ENCODE results near the gene MRTFB. TPM values are rescaled to one million over a fixed set of nuclear protein-coding genes. Genes with fewer than 3 reads are reported as not detected.

The MRTFB gene
- total RNA-seq, 1 donor from 2014 or later = 53.8 TPM

DNA sequence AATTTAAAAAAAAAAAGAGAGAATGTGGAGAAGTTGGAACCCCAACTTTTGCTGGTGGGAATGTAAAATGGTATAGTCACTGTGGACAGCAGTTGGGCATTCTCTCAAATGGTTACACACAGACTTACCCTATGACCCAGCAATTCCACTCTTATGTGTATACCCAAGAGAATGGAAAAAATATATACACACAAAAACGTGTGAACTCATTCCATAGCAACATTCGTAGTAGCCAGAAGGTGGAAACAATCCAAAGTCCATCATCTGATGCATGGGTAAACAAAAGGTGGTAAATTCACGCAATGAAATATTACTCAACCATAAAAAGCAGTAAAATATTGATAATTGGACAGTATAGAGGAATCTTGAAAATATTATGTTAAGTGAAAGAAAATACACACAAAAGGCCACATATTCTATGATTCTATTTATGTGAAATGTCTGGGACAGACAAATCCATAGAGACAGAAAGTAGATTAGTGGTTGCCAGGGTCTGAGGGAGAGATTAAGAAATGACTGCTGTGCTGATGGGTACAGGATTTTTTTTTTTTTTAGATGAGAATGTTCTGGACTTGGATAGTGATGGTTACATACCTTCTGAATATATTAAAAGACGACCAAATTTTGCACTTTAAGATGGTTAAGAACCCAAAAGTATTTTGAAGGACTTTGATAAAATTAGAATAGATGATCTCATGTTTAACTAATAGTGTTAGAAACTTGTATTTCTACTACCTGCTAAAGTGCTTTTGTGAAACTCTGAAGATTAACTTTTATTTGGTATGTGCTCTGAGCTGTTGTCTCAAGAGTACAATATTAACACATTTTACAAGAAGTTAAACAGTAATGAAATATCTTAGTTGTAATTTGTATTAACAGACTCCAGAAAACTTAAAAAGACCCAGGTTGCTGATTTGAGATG, 60.9 kb downstream of the MRTFB start:
- DNase-seq (ENCODE audit: low spot score) = no peak

DNA sequence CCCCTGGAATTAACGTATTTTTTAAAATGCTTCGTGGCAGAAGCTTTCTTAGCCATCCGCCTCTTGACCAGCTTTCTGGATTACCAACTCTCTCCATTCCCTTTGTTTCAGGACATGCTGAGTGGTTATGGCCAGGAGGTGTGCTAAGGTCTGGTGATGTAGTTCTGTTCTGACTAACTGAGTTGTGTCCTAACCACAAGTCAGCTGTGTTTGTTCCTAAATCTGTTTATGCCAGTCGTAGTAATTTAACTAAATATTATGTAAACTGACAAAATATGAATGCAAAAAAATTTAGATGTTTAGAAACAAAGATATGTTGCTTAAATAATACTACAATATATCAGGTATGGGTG, 61.6 kb downstream of the MRTFB start:
- DNase-seq (ENCODE audit: low spot score) = no peak

DNA sequence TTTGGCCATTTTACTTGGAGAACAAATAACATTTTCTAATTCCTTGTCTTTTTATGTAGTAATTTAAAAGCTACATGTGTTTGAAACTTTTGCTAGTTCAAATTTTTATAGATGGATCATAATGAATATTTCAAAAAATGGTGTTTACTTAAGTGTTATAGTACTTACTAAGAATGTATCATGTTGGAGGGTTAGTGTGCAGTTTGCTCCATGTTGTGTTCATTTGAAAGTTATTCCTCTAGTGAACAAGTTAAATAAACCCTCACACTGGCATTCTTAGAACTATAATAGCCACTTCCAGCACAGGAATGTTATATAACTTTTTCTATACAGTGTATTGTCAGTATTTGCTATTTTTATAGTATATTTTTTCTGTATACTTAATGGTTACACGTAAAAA, 62.8 kb downstream of the MRTFB start:
- no peak for DNase-seq (ENCODE audit: low spot score)

DNA sequence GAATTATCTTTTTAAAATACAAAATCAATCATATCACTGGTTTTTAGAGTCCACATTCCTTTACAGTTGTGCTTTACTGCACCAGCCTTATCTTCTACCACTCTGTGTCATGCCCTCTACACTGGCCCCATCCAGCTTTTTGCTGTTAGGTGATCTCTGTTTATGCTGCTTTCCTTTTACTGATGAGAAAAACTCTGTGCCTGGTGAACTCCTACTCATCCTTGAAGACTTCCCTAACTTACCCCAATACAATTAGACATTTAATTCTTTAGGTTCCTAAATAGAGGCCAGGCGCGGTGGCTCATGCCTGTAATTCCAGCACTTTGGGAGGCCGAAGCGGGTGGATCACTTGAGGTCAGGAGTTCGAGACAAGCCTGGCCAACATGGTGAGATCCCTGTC, 64.6 kb downstream of the MRTFB start:
- DNase-seq (ENCODE audit: low spot score) = no peak

DNA sequence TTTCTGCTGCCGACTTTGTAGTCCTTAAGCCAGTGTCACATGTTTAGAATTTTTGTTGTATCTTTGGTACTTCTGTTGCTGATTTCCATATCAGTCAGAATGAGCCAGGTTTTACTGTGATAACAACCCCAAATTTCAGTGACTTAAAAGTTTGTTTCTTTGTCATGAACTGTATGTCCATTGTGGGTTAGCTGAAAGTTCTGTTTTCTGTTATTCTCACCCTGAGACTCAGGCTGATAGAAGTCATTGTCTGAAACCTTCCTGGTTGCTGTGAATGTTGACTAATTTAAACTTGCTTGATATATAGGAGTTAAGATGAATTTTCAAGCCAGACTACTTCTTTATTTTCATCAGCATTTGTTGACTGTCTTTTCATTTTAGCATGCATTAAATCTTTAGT, 68.8 kb downstream of the MRTFB start:
- DNase-seq (ENCODE audit: low spot score) = no peak

DNA sequence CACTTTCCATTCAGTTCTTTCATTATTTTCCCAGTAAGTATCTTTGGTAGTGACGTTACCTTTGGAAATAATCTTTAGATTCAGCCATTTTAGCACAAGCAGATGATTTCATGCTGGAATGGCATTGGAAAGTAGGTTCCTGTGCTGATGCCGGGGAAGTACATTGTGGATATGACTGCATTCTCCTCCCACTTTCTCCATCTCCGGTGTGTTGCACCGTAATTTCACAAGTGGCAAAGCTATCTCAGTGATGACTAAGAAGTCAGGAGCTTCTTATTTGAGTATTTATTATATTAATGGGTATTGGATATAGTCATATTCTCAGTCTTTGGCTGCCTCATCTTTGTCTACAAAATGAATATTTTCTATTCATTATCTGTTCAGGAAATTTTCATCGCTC, 69.8 kb downstream of the MRTFB start:
- no peak for DNase-seq (ENCODE audit: low spot score)

DNA sequence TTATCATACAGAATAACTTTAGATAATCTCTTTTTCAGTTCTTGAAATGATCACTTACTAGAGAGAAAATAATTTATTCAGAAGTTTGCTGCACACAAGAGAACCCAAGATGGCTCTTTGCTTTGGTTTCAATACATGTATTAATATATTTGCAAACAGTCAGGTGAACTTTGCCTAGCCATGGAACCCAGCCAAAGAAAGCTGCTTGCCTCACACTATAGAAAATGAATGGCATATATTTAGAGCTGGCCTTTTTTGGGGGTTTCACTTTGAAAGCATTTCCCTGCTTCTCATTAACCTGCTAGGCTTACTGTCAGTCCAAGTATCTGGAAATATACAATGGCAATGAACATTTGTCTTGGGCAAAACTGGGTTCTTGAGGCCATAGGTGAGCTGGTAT, 75.3 kb downstream of the MRTFB start:
- no peak for DNase-seq (ENCODE audit: low spot score)

DNA sequence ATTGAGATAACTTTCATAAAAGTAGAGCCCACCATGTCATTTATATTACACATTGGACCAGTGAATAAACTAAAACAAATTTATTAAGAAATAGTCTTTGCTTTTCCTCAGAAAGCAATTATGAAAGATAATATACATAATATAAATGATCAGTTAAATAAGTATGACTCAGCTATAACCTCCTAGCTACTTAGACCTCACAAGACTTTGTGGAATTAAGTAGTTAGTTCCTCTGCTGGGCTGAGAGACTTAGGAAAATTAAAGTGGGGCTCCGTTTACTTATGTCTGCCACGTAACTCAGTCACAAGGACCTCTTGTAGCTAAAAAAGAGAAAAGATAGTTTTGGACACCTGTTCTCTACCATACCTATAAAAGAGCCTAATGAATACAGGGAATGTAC, 76.9 kb downstream of the MRTFB start:
- no peak for DNase-seq (ENCODE audit: low spot score)

DNA sequence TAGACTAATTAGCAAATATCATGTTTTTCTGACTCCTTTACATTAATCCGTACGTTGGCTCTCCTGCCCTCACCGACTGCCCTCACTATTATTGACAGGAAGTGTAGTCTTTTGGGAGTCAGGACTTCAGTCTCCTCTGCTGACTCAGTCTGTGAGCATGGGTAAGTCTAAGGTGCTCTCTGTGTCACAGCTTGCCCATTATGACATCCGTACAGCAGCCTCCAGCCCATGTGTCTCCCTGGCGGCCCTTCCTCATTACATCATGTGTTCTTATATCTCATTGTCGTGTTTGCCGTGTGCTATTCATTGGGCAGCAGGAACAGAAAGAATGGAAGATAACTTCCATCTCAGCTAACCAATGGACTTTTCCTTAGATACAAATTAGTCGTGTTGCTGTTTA, 77.5 kb downstream of the MRTFB start:
- DNase-seq (ENCODE audit: low spot score) = no peak

DNA sequence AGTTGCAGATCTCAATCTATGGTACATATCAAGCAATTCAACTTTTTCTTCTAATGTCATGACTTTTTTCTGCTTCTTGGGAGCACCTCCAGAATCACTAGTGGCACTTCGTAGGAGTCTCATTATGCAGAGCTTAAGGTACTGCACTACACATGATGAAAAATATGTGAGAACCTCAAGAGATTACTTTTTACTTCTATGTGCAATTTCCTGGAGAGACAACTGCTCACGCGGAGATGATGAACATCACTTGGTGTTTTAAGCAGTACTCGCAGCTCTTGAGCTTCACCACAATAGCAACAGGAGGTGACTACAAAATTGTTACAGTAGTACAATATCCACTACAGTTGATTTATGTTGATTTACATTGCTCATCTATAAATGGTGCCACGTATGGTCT, 79.7 kb downstream of the MRTFB start:
- no peak for DNase-seq (ENCODE audit: low spot score)

DNA sequence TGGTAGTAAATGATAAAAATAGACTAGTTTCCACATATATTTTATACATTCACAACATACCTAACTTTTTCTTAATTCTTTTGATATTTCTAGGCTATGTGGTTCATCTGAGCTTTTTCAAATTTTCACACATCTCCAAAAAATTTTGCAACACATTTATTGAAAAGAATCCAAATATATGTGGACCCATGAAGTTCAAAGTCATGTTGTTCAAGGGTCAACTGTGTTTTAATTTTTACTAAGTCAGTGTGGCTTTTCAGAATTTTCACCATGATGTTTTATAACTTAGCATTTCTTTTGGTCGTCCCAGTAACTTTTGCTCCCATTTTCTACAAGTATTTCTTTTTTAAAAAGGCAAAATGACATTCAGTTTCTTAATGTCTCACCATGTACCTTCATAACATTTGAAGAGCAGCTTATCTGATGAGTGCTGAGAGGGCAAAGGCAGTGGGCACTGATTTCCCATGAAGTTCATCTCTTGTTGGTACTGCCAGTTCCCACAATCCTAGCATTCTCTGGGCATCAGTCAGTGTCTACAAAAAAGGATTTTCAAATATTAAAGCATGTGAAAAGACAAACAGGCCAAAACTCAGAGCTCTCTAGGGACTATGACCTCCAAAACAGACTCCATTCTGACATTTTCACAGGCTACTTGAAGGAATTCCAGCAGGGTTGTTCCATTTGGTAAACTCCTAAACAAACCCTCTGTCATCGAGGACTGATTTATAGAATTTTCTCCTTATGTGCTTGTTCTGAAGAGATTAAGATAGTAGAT, 80.3 kb downstream of the MRTFB start:
- DNase-seq (ENCODE audit: low spot score) = no peak

DNA sequence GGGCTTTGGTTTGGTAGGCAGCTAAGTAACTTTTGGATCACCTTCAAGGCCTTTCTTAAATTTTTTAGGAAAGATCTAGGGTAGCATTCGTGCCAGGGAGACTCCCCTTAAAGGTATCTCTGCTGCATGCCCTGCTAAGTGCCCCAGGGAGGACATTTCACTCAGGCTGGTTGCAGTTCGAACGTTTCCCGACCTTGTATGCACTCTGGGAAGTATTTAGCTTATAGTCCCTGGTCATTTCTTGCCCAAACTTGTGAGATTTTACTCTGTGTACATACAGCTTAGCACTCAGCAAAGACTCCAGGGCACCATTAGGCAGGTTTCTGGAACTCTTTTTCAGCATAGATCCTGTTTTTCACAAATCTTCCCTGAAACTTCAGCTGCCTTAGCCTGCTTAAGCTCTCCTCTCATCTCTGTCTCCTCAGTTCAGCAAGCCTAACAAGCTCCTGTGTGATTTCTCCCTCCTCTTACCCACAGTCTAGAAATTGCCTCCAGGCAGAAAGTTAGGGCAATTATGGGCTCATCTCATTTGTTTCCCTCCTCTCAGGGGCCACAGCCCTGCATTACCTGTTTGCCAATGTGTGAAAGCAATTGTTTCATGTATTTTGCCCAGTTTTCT, 84.6 kb downstream of the MRTFB start:
- DNase-seq (ENCODE audit: low spot score) = no peak

DNA sequence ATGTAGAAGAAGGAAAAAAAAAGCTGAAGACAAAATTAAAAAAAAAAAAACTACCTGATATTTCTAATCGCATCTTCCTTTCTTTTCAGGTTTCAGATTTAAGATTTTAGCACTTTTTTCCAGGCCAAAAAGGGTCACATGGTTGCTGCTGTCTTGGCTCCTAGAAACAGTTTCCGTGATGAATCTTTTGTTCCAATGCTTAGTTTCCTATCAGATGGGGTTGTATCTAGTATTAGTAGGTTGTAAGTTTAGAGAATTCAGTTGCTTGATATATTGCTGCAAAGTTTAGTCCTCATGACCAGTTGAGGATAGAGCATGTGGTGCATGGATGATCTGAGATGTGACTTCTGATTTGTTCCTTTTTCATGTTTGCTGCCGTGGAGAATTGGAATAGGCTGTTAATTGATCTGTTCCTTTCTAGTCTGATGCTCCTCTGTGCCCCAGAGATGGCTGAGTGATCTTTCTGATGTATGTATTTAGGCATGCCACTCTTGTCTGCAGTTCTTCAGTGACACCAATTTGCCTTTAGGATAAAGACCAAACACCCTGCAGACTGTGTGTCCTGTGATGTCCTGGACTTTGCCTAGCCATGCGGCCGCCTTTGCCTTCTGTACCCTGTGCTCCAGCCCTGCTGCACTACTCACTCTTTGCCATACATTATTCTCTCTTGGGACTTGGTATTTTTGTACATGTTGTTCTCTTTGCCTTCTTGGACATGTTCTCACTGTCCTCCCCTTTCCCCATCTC, 94.0 kb downstream of the MRTFB start:
- DNase-seq (ENCODE audit: low spot score) = no peak

DNA sequence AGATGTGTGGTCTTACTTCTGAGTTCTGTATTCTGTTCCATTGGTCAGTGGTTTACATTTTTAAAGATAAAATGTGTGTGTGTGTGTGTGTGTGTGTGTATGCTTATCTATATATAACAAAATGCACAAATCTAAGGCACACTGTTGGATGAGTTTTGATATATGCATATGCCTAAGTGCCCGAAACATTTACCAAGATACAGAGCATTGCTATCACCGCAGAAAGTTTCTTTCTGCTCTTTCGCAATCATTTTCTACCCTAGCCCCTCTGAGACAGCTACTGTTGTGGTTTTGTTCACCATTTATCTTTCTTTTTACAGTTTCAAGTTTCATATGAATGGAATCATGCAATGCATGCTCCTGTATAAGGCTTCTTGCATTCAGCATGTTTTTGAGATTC, 97.0 kb downstream of the MRTFB start:
- DNase-seq (ENCODE audit: low spot score) = no peak

DNA sequence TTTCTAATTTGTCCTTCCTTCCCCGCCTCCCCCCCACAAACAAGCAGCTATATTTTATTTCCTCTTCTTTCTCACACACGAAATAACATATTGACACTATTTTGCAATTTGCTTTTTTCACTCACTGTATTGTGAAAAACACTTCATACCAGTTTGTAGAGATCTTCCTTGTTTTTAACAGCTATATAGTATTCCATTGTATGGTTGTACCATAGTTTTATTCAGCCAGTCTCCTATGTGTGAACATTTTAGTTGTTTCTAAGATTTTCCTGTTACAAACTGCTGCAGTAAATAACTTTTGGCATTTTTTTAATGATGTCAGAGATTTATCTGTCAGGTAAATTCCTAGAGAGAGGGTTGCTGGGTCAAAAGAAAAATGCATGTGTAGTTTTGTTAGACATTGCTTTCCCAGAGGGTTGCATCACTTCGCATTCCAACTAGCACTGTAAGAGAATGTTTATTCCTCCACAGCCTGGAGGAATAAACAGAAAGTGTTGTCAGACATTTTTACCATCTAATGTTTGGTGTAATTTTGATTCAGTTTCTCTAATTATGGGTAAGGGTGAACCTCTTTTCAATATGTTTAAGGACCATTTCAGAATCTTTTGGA, 101.2 kb downstream of the MRTFB start:
- no peak for DNase-seq (ENCODE audit: low spot score)

DNA sequence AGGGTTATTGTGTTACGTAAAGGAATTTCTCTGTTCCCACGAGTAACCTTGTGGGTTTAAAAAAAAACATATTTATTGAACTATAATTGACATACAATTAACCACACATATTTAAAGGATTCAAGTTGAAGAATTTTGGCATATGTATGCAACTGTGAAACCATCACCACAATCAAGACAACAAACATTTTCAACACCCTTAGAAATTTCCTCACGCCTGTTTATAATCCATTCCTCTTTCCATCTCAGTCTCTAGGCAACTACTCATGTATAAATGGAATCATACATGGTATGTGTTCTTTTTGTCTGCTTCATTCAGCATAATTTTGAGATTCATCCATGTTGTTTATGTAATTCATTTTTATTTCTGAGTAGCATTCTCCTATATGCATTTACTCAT, 104.0 kb downstream of the MRTFB start:
- DNase-seq (ENCODE audit: low spot score) = no peak

DNA sequence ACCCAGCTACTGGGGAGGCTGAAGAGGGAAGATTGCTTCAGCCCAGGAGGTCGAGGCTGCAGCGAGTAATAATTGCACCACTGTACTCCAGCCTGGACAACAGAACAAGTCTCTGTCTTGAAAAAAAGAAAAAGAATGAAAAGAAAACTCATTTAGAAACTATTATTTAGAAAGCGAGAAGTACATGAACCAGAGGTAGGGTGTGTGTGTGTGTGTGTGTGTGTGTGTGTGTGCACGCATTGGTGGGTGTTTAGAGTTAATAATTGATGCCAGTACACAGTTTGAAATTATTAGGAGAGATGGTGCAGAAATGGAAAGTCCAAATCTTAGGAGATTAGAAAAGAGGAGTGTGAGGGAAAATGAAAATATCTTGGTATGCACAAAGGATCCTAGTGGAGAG, 106.6 kb downstream of the MRTFB start:
- no peak for DNase-seq (ENCODE audit: low spot score)

DNA sequence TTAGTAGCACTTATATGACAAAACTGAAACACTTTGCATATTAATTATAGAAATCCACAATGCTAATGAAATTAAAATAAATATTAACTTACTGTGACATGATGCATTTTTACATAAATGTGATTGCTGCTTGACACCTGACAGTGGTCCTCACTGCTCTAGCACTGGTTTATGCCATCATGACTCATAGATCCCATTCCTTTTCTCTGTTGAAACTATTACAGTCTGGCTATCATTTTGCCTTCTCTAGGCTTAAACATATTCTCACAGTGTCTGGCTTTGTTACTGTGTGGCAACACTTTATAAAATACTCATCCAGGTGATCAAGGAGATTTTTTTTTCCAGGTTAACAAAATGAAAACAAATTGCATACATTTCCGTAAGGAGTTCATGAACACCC, 108.0 kb downstream of the MRTFB start:
- no peak for DNase-seq (ENCODE audit: low spot score)

DNA sequence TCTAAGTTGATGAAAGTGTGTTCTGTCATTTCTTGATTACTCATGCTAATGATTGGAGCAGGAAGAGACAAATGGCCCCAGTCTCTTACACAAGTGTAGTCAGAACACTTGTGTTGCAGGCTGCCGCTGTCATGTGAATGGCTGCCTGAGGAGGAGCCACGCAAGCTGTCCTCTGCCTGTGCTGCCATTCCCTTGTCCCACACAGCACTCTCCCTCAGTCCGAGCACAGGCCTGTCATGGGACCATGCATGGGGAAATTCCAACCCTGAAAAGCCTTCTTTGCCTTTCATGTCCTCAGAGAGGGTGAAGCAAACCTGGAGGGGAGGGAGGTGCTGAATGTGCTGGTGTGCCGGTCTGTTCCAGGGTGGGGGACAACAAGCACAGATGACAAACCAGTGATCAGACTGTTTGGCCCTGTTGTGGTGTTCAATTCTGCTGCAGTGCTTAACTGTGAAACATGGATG, 109.4 kb downstream of the MRTFB start:
- DNase-seq (ENCODE audit: low spot score) = no peak

DNA sequence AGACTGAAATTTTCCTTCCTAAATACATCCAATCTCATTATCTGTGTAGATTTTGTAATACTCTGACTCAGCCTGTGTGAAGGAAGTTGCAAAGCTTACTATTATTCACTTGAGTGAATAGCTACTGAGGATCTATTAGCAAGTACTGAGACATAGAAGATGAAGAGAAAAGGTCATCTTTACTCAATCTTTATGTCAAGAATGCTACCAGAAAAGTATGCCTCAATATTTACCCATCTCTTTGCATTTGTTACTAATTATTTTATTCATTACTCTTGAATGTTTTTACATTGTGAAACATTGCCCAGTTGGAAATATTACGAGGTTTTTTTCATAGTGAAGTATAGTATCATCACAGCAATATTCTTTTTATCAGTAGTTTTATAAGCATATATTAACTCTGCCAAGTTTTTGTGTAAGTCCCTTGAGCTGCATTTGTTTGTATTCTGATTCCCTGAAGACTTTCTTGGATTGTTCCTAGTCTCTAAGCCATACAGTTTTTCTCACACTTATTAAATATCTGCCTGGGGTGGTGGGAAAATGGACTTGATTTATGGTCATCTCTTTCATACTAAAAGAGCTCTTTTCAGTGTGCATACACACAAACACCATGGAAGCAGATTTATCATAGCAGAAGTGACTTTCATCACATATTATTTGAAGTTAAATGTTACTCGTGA, 110.4 kb downstream of the MRTFB start:
- DNase-seq (ENCODE audit: low spot score) = no peak
